Activated naive CD4-positive, alpha-beta T cell treated with anti-CD3 and anti-CD28 coated beads, Interleukin-2, amount 50 U/mL, for 72 hours (primary cell): Measurements from ENCODE around the gene KMT2C. TPM values are rescaled to one million over a fixed set of nuclear protein-coding genes. Genes with fewer than 3 reads are reported as not detected.

ENCODE experiments used
- ATAC-seq, 2 donors: fragments of 150-1000 bp; cut with Tn5 transposase; 2 replicates each; pipeline ENCODE4 v1.10.0; 2021; ENCODE audit warnings: mild to moderate bottlenecking in 2 of 2, moderate library complexity in 2 of 2
- DNase-seq, 2 donors: peaks; one replicate each; pipeline ENCODE4 v3.0.0; 2021 to 2022; ENCODE audit warnings: low spot score in 2 of 2
- H3K27ac Mint-ChIP-seq, 2 donors: one replicate each; pipeline ENCODE4 v1.8.0; 2022; ENCODE audit warnings: mild to moderate bottlenecking in 2 of 2, mixed read lengths in 2 of 2
- H3K36me3 Mint-ChIP-seq, 2 donors: one replicate each; pipeline ENCODE4 v1.8.0; 2022; ENCODE audit warnings: mixed read lengths in 2 of 2
- H3K9me3 Mint-ChIP-seq, 2 donors: one replicate each; pipeline ENCODE4 v1.8.0; 2022; ENCODE audit warnings: mixed read lengths in 2 of 2
- total RNA-seq, 2 donors: library from RNA; stranded (reverse); gene quantifications; one replicate each; pipeline ENCODE4 v1.2.3, GENCODE V29; 2022

Gene KMT2C
- total RNA-seq, 2 donors from 2014 or later: 65.7 to 69.1 TPM

DNA sequence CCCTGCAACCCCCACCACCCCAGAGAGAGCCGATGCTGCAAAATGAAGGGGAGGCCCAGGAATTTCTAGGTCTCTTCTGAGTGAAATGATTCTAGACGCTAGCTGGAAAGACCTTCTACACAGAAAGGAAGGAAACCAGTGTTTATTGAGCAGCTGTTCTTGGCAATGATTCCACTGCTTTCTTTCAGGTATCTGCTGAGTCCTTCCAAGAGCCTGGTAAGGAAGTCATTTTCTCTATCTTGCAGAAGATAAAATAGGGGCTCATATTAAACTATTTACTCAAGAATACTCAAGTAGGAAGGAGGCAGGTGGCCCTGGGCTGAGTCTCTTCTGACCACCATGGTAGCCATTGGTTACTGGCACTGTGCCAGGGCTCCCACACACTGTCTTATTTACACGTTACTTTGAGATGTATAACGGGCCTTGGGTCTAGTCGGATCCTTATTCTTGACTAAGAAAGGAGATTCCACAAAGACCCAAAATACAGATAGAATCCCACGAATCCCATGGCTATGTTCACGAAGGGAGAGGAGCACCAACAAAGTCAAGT is 298.3 kb downstream of the KMT2C start:
- Mint-ChIP-seq H3K27ac (peak overlapping the region in 1 of 2 donors; percentile 52), H3K9me3 (no peaks in the 10 kb centered on the region), H3K36me3 (peaks cover 0 to 9% of the 10 kb centered on the region in 2 donors)
- ATAC-seq (no peak), DNase-seq (no peak)

DNA sequence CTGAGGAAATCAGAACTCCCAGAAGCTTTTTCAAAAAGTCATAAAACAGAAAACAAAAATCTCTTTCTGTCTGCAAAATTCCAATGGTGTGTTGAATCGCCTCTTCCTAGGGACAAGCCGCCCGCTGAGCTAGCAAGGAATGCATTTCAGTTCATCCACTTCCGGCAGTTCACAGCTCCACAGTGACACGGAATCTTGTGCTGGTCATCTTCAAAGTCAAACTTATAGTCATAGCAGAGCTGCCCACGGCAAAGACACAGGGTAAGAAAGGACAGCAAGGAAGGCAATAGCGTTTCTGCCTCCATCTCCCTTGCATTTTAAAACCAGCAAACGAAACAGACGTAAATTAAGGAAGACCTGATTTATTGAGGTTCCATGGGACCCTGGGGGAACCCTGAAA is 299.1 kb downstream of the KMT2C start:
- peaks cover 0 to 9% of the 10 kb centered on the region in 2 donors for H3K36me3 Mint-ChIP-seq
- ATAC-seq (no peak), DNase-seq (no peak)
- H3K27ac Mint-ChIP-seq: peak overlapping the region in 1 of 2 donors; percentile 52
- H3K9me3 Mint-ChIP-seq: no peaks in the 10 kb centered on the region

GRCh38 chr7:152133804-152134203 is 302.0 kb downstream of the KMT2C start:
- peak overlapping the region; percentile 48 to 95 for H3K27ac Mint-ChIP-seq
- no peaks in the 10 kb centered on the region for H3K9me3 Mint-ChIP-seq
- peak in 1 of 2 donors; percentile 28 for ATAC-seq
- no peak for DNase-seq
- H3K36me3 Mint-ChIP-seq: no peaks in the 10 kb centered on the region

- DNase-seq (no peak), ATAC-seq (no peak)
- Mint-ChIP-seq H3K27ac (peak overlapping the region in 1 of 2 donors; percentile 48), H3K36me3 (peaks cover under 1 to 8% of the 10 kb centered on the region in 2 donors), H3K9me3 (no peaks in the 10 kb centered on the region)
Observed at GRCh38 chr7:152132812-152133211, 303.0 kb downstream of the KMT2C start.

DNA sequence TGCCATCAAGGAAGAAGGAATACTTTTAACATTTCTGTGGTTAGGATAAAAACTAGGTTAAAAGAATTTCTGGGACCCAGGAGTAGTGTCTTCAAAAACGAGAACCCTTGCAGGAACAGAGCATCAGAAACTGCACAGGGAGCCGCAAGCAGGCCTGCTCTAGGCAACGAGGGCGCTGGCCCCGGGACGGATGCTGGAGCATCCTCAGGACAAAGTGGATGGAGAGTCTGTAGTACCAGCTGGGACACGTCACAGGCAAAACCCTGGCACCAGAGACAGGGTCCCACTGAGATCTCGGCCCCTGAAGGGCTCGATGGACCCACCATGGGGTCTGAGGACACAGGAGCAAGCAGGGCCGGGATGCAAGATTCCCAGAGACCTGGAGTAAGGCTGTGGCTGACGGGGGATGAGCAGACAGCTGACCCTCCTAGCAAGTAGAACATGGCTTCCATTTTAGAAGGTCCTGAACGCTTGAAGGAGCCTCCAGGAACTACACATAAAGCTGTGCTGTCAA is 303.8 kb downstream of the KMT2C start:
- Mint-ChIP-seq H3K27ac (peak overlapping the region in 1 of 2 donors; percentile 36), H3K36me3 (peaks cover 8 to 16% of the 10 kb centered on the region in 2 donors), H3K9me3 (no peaks in the 10 kb centered on the region)
- DNase-seq (no peak), ATAC-seq (no peak)

GRCh38 chr7:152130658-152131590 is 304.9 kb downstream of the KMT2C start:
- ATAC-seq: peak in 1 of 2 donors; percentile 22
- Mint-ChIP-seq H3K27ac (peak overlapping the region; percentile 6 to 98), H3K36me3 (peaks cover 9 to 22% of the 10 kb centered on the region in 2 donors), H3K9me3 (peaks cover 0 to 5% of the 10 kb centered on the region in 2 donors)
- no peak for DNase-seq

DNA sequence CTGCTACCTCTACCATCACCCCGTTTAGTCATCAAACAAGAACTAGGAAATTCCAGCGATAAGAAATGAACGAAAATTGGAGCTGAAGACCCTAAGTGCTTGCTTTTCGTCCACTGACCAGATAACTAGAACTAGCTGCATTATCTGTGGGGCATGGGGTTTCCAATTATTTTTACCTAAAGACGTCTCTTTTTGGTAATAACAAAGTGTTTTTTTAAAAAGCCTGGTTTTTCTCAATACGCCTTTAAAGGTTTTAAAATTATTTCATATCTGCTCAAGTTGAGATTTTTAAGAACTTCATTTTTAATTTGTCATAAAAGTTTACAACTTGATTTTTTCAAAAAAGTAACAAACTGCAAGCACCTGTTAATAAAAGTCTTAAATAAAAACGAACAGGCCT is 306.1 kb downstream of the KMT2C start:
- peaks cover 0 to 12% of the 10 kb centered on the region in 2 donors for H3K9me3 Mint-ChIP-seq
- DNase-seq (no peak), ATAC-seq (no peak)
- peaks cover 14 to 33% of the 10 kb centered on the region in 2 donors for H3K36me3 Mint-ChIP-seq
- no peak overlapping the region for H3K27ac Mint-ChIP-seq

DNA sequence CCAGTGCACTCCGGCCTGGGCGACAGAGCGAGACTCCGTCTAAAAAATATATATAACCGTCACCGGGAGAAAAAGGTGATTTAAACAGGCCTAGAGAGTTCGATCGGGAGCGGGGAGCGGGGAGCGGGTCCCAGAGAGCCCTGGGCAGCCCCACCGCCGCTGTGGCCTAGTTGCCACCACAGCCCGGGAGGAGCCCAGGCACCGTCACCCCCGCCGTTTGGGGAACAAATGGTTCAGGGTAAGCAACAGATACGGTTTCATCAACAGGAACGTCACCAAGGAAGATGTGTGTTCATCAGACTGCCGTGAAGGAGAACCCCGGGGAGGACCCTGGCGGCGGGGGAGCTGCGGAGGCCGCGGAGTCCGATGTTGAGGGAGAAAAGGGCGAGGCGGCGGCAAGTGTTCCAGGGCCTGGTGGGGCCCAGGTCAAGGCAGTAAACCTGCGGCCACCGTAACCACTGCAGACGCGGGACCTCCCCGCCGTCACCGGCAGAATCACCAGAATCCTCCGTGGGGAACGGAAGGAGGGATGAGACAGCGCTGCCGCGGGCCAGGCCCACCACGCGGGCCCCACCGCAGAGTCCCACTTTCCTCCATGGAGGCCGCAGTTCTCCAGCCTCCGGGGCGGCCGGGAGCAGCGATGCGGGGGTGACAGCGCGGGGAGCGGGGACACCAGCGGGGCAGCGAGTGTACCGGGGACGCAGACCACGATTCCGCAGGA is 306.9 kb downstream of the KMT2C start:
- no peak overlapping the region for H3K27ac Mint-ChIP-seq
- DNase-seq (no peak), ATAC-seq (no peak)
- H3K9me3 Mint-ChIP-seq: peaks cover 5 to 17% of the 10 kb centered on the region in 2 donors
- peaks cover 22 to 41% of the 10 kb centered on the region in 2 donors for H3K36me3 Mint-ChIP-seq

DNA sequence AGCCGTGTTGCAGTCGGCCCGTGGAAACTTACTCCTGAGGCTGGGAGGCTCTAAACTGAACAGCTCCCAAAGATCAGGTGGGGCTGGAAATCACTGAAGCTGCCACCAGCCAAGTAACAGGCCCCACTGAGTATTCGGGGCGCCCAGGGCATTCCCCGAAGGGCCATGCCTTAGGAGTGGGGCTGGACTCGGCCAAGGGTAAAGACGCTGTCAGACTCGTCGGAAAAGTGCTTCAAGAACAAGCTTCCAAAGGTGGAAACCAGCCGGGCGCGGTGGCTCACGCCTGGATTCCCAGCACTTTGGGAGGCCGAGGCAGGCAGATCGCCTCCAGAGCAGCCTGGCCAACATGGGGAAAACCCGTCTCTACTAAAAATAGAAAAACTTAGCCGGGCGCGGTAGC is 307.6 kb downstream of the KMT2C start:
- no peak for ATAC-seq
- DNase-seq: no peak
- Mint-ChIP-seq H3K27ac (peak overlapping the region in 1 of 2 donors; percentile 44), H3K36me3 (peaks cover 29 to 47% of the 10 kb centered on the region in 2 donors), H3K9me3 (peaks cover 5 to 18% of the 10 kb centered on the region in 2 donors)

- Mint-ChIP-seq H3K9me3 (peaks cover 5 to 18% of the 10 kb centered on the region in 2 donors), H3K36me3 (peaks cover 39 to 57% of the 10 kb centered on the region in 2 donors), H3K27ac (peak overlapping the region in 1 of 2 donors; percentile 47)
- DNase-seq: no peak
- ATAC-seq: no peak
Observed at GRCh38 chr7:152127229-152127628, 308.6 kb downstream of the KMT2C start.

DNA sequence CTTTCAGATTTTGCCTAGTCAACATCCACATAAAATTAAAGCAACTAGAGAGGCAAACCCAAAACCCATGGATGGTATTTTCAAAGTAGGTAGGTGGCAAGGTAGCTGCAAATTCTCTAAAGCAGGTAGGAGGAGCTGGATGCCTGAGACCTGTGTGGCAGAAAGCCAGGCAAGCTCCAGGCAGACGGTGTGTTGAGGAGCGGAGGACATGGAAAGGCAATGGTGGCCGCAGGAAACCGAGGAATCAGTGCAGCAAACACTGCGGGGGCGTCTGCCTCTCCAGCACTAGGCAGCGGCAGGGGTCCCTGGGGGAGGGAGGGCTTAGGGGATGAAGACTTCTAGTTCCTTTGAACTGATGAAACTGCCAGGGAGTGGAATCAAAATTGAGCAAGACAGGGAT is 309.1 kb downstream of the KMT2C start:
- DNase-seq (no peak), ATAC-seq (no peak)
- H3K36me3 Mint-ChIP-seq: peaks cover 40 to 62% of the 10 kb centered on the region in 2 donors
- peaks cover 5 to 18% of the 10 kb centered on the region in 2 donors for H3K9me3 Mint-ChIP-seq
- peak overlapping the region; percentile 25 to 74 for H3K27ac Mint-ChIP-seq

DNA sequence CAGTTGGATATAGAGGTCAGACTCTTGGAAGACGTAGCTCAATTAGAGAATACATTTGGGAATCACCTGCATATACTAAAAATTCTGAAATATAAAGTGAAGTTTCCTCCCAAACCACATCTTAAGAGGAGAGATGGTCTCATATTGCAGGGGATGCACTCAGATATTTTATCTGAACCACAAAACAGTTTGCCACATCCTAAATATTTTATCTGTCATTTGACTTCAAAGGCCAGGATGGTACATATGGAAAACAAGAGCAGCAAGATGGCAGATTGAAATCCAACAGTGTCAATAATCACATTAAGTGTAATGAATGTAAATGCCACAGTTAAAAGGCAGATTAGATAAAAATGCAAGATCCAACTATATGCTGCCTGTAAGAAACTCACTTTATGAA is 313.3 kb downstream of the KMT2C start:
- no peak overlapping the region for H3K27ac Mint-ChIP-seq
- peaks cover 5 to 18% of the 10 kb centered on the region in 2 donors for H3K9me3 Mint-ChIP-seq
- H3K36me3 Mint-ChIP-seq: peaks cover 42 to 67% of the 10 kb centered on the region in 2 donors
- ATAC-seq (no peak), DNase-seq (no peak)

DNA sequence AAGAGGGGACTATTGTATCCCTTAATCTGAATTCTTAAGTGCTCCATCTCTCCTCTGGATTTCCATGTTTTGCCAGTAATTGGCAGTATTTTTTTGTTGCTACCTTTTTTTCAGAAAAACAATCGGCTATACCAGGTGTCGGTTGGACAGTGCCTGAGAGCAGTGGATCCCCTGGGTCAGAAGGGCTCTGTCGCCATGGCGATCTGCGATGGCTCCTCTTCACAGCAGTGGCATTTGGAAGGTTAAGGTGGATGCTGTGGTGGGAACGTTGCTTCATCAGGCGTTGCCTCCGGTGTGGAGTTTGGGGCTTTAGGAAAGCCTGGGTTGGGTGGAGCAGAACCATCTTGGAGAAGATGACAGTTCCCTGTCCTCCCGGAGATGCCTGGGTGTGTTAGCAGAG is 314.4 kb downstream of the KMT2C start:
- Mint-ChIP-seq H3K9me3 (peaks cover 5 to 12% of the 10 kb centered on the region in 2 donors), H3K36me3 (peaks cover 36 to 56% of the 10 kb centered on the region in 2 donors), H3K27ac (peak overlapping the region in 1 of 2 donors; percentile 14)
- no peak for ATAC-seq
- no peak for DNase-seq

- H3K27ac Mint-ChIP-seq: peak overlapping the region in 1 of 2 donors; percentile 14
- ATAC-seq (no peak), DNase-seq (no peak)
- H3K9me3 Mint-ChIP-seq: peaks cover 5 to 12% of the 10 kb centered on the region in 2 donors
- H3K36me3 Mint-ChIP-seq: peaks cover 36 to 55% of the 10 kb centered on the region in 2 donors
Observed at GRCh38 chr7:152120776-152121175, 315.0 kb downstream of the KMT2C start.

- ATAC-seq (no peak), DNase-seq (no peak)
- Mint-ChIP-seq H3K36me3 (peaks cover 36 to 50% of the 10 kb centered on the region in 2 donors), H3K9me3 (peaks cover 5 to 10% of the 10 kb centered on the region in 2 donors), H3K27ac (peak overlapping the region in 1 of 2 donors; percentile 14)
Observed at GRCh38 chr7:152120210-152120609, 315.6 kb downstream of the KMT2C start.

- Mint-ChIP-seq H3K36me3 (peaks cover 17 to 32% of the 10 kb centered on the region in 2 donors), H3K27ac (no peak overlapping the region), H3K9me3 (peaks cover 0 to 4% of the 10 kb centered on the region in 2 donors)
- DNase-seq: no peak
- peak in 1 of 2 donors; percentile 18 for ATAC-seq
Observed at GRCh38 chr7:152117356-152117755, 318.4 kb downstream of the KMT2C start.
